HepG2 (cell line): ENCODE measurements around the gene WDR5B. TPM values are rescaled to one million over a fixed set of nuclear protein-coding genes. Genes with fewer than 3 reads are reported as not detected.

Experiments
- ATAC-seq: fragments of 200-7000 bp; cut with Tn5 transposase; 3 replicates; pipeline ENCODE4 v1.9.1; 2020; ENCODE audit warnings: mild to moderate bottlenecking, moderate library complexity
- BruUV-seq: library from RNA; stranded (reverse); fragments of 400-500 nt; replicated peaks from 2 replicates; lab custom pipeline; 2021; lab: Mats Ljungman, UMichigan
- CTCF ChIA-PET: fragments of 300-600 bp; formaldehyde crosslinking; extraction: SDS; loops from one replicate; lab custom pipeline; 2021; ENCODE audit warnings: low total read pairs, inconsistent platforms, low intra/inter-chr PET ratio; lab: Yijun Ruan, JAX
- POLR2A ChIA-PET: fragments of 350-600 bp; sonication (Branson Sonifier 250); formaldehyde crosslinking; loops from one replicate; lab custom pipeline; 2020; ENCODE audit warnings: antibody characterized with exemption, inconsistent platforms; lab: Yijun Ruan, JAX
- DNase-seq: peaks from one replicate; pipeline ENCODE4 v3.0.0-alpha.2; 2015; ENCODE audit warnings: low spot score
- FAIRE-seq: peaks from 3 replicates; lab custom pipeline; 2011; peaks lifted over from hg19 to GRCh38; lab: Jason Lieb, UNC
- H2AFZ ChIP-seq: one replicate; pipeline ENCODE4 v1.6.1; 2011; ENCODE audit warnings: low read length, inconsistent platforms
- H3K27ac ChIP-seq: fragments of 300-600 bp; 3 replicates; pipeline ENCODE4 v1.8.0; 2011; ENCODE audit warnings: mixed run types, mild to moderate bottlenecking, mixed read lengths, low read length, inconsistent platforms; ENCODE audit not compliant: insufficient read depth; ENCODE audit errors: extremely low read length
- H3K27me3 ChIP-seq, 2 experiments: fragments of 200-600 bp in 1 of 2; 2 replicates in 1 of 2; 3 replicates in 1 of 2; pipeline versions ENCODE4 v1.6.0 to v1.8.0; 2011; ENCODE audit warnings: low read length in 2 of 2, mild to moderate bottlenecking in 2 of 2, moderate library complexity in 2 of 2, inconsistent platforms in 1 of 2; ENCODE audit not compliant: insufficient read depth in 2 of 2, control insufficient read depth in 1 of 2
- H3K36me3 ChIP-seq, 2 experiments: fragments of 200-600 bp in 1 of 2; replicated peaks in 1 of 2; 2 replicates in 1 of 2; 3 replicates in 1 of 2; pipeline versions ENCODE4 v1.5.1 to v1.8.0; 2011; ENCODE audit warnings: low read length in 2 of 2, inconsistent platforms in 1 of 2; ENCODE audit not compliant: insufficient read depth in 2 of 2, control insufficient read depth in 1 of 2
- H3K4me1 ChIP-seq: 2 replicates; pipeline ENCODE4 v1.5.1; 2012; ENCODE audit warnings: low read length, inconsistent platforms; ENCODE audit not compliant: insufficient read depth
- H3K4me2 ChIP-seq: 2 replicates; pipeline ENCODE4 v1.6.0; 2011; ENCODE audit warnings: low read depth, low read length, inconsistent platforms
- H3K4me3 ChIP-seq, 3 experiments: fragments of 200-600 bp in 1 of 3; sonication (generic), shearing (Covaris generic) in 1 of 3; replicated peaks in 1 of 3; 2 replicates each; pipeline ENCODE4 v1.5.1; 2011 to 2016; ENCODE audit warnings: low read length in 3 of 3, inconsistent platforms in 2 of 3, low read depth in 2 of 3, mild to moderate bottlenecking in 2 of 3, control low read depth in 1 of 3, mixed read lengths in 1 of 3; ENCODE audit not compliant: insufficient read depth in 1 of 3
- H3K79me2 ChIP-seq: one replicate; pipeline ENCODE4 v1.6.1; 2011; ENCODE audit warnings: low read length, inconsistent platforms; ENCODE audit not compliant: insufficient read depth
- H3K9ac ChIP-seq: 2 replicates; pipeline ENCODE4 v1.6.0; 2011; ENCODE audit warnings: mild to moderate bottlenecking, low read depth, low read length, inconsistent platforms; ENCODE audit not compliant: insufficient read depth
- H3K9me3 ChIP-seq: 2 replicates; pipeline ENCODE4 v1.5.1; 2012; ENCODE audit warnings: mild to moderate bottlenecking, low read length
- H4K20me1 ChIP-seq: 2 replicates; pipeline ENCODE4 v1.6.0; 2011; ENCODE audit warnings: inconsistent platforms, mild to moderate bottlenecking, low read length, moderate library complexity; ENCODE audit not compliant: insufficient read depth
- CHCHD3 ChIP-seq: sonication (generic); formaldehyde crosslinking; IDR thresholded peaks from 2 replicates; pipeline ENCODE4 v1.8.0; 2022; ENCODE audit warnings: mild to moderate bottlenecking, missing genetic modification reagents, moderate library complexity
- ESRRA ChIP-seq: sonication (generic); formaldehyde crosslinking; IDR thresholded peaks from 2 replicates; pipeline ENCODE4 v1.5.1; 2020; ENCODE audit warnings: mild to moderate bottlenecking, low read depth, missing genetic modification reagents
- KAT2B ChIP-seq: fragments of 150-350 bp; IDR thresholded peaks from 2 replicates; pipeline ENCODE4 v1.6.1; 2014; ENCODE audit warnings: low read depth, low read length, borderline replicate concordance
- KLF16 ChIP-seq, 2 experiments: sonication (generic) in 1 of 2; formaldehyde crosslinking in 1 of 2; IDR thresholded peaks; 2 replicates each; pipeline versions ENCODE4 v1.6.1 to v1.8.0; 2016 to 2023; ENCODE audit warnings: missing genetic modification reagents in 2 of 2, missing compliant biosample characterization in 1 of 2
- MYC ChIP-seq: sonication (generic); formaldehyde crosslinking; IDR thresholded peaks from 2 replicates; pipeline ENCODE4 v1.9.0; 2021; ENCODE audit warnings: missing genetic modification reagents, borderline replicate concordance
- SOX5 ChIP-seq: IDR thresholded peaks from 2 replicates; pipeline ENCODE4 v1.6.1; 2016; ENCODE audit warnings: borderline replicate concordance
- ZNF20 ChIP-seq: sonication (generic); formaldehyde crosslinking; IDR thresholded peaks from 2 replicates; pipeline ENCODE4 v1.4.0; 2020; ENCODE audit warnings: mild to moderate bottlenecking, moderate library complexity, missing genetic modification reagents
- ZNF367 ChIP-seq: sonication (generic); formaldehyde crosslinking; IDR thresholded peaks from 2 replicates; pipeline ENCODE4 v1.4.0; 2020; ENCODE audit warnings: missing genetic modification reagents, borderline replicate concordance
- ZNF605 ChIP-seq: sonication (generic); formaldehyde crosslinking; IDR thresholded peaks from 2 replicates; pipeline ENCODE4 v1.8.0; 2022; ENCODE audit warnings: mild to moderate bottlenecking, missing genetic modification reagents
- ZNF850 ChIP-seq: sonication (generic); formaldehyde crosslinking; conservative IDR thresholded peaks from 2 replicates; pipeline ENCODE4 v1.9.0; 2021; ENCODE audit warnings: mild to moderate bottlenecking, missing genetic modification reagents
- WGBS: methylation state at CpG from one replicate; pipeline ENCODE4 v1.1.6; 2017; ENCODE audit warnings: low lambda C conversion rate; 5-methylcytosine and 5-hydroxymethylcytosine counted together
- in situ Hi-C: cut with HindIII; loops from 2 replicates; pipeline ENCODE4 v1.10.0; 2017; ENCODE audit warnings: low pct_unique_long_range_greater_than_20kb; ENCODE audit not compliant: extremely low pct_ligation_motif_present
- intact Hi-C: fragments of 100-400 bp; cut with micrococcal nuclease; formaldehyde crosslinking; loops from one replicate; pipeline ENCODE4 v1.10.0; 2022; ENCODE audit not compliant: unreplicated experiment
- polyA plus RNA-seq, 8 experiments: library from polyadenylated mRNA; depleted of rRNA in 3 of 8; stranded (reverse) in 7 of 8; unstranded in 1 of 8; fragments of >200 nt; fragmentation: Illumina TruSeq in 4 of 8; extraction: Trizol in 4 of 8; gene quantifications; 2 replicates each; pipeline versions ENCODE4 v1.2.1 to v1.2.3, GENCODE V29; 2011 to 2016; ENCODE audit warnings: low read depth in 4 of 8, missing spikeins in 1 of 8, mixed read lengths in 1 of 8; ENCODE audit not compliant: insufficient read depth in 1 of 8
- total RNA-seq, 5 experiments: library from RNA; depleted of rRNA; stranded (reverse); fragments of >200 nt; fragmentation: Illumina TruSeq; extraction: Trizol; gene quantifications; 2 replicates each; pipeline ENCODE4 v1.2.3, GENCODE V29; 2016; ENCODE audit warnings: low read depth in 1 of 5
- TF ChIP-seq, protein P1 (sequence below): sonication (generic); formaldehyde crosslinking; IDR thresholded peaks from 2 replicates; pipeline ENCODE4 v1.4.0; 2020; ENCODE audit warnings: missing genetic modification reagents
- TF ChIP-seq, protein P2 (sequence below): sonication (generic); formaldehyde crosslinking; IDR thresholded peaks from 2 replicates; pipeline ENCODE4 v1.4.0; 2020; ENCODE audit warnings: missing genetic modification reagents, borderline replicate concordance

The WDR5B gene
- total and polyA plus RNA-seq, 2 of the 13 experiments (the other 11 are each of a cell fraction or from before 2014, with no cell fraction given): 2.5 to 3.6 TPM

GRCh38 chr3:122409446-122409845 is 6.4 kb downstream of the WDR5B start:
- Histone ChIP-seq H3K27me3 (no peaks in the 10 kb centered on the region), H4K20me1 (no peaks in the 10 kb centered on the region; the same call in 1 of the 2 replicates), H2AFZ (no peak overlapping the region), H3K9ac (no peak overlapping the region), H3K4me1 (peaks cover 12% of the 10 kb centered on the region), H3K9me3 (no peaks in the 10 kb centered on the region), H3K4me2 (no peak overlapping the region), H3K36me3 (peaks cover 23 to 69% of the 10 kb centered on the region in 2 experiments), H3K4me3 (no peak overlapping the region), H3K27ac (no peak overlapping the region), H3K79me2 (peaks cover 8% of the 10 kb centered on the region)
- ChIA-PET CTCF (no interaction called here), POLR2A (no interaction called here)
- in situ Hi-C loops: no loop called here
- WGBS: 99% methylated on average over 6 of the region's 6 CpGs
- TF ChIP-seq ZNF605 (no peak), ZNF20 (no peak), ESRRA (CRISPR knock-in tag) (no peak), KAT2B (no peak), MYC (CRISPR knock-in tag) (no peak), CHCHD3 (no peak), KLF16 (CRISPR knock-in tag; IDR thresholded peaks at IDR 0.05) (no peak), SOX5 (no peak), ZNF850 (CRISPR knock-in tag) (no peak), ZNF367 (CRISPR knock-in tag) (no peak)
- TF ChIP-seq, protein P1, sequence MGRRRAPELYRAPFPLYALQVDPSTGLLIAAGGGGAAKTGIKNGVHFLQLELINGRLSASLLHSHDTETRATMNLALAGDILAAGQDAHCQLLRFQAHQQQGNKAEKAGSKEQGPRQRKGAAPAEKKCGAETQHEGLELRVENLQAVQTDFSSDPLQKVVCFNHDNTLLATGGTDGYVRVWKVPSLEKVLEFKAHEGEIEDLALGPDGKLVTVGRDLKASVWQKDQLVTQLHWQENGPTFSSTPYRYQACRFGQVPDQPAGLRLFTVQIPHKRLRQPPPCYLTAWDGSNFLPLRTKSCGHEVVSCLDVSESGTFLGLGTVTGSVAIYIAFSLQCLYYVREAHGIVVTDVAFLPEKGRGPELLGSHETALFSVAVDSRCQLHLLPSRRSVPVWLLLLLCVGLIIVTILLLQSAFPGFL: no peak
- TF ChIP-seq, protein P2, sequence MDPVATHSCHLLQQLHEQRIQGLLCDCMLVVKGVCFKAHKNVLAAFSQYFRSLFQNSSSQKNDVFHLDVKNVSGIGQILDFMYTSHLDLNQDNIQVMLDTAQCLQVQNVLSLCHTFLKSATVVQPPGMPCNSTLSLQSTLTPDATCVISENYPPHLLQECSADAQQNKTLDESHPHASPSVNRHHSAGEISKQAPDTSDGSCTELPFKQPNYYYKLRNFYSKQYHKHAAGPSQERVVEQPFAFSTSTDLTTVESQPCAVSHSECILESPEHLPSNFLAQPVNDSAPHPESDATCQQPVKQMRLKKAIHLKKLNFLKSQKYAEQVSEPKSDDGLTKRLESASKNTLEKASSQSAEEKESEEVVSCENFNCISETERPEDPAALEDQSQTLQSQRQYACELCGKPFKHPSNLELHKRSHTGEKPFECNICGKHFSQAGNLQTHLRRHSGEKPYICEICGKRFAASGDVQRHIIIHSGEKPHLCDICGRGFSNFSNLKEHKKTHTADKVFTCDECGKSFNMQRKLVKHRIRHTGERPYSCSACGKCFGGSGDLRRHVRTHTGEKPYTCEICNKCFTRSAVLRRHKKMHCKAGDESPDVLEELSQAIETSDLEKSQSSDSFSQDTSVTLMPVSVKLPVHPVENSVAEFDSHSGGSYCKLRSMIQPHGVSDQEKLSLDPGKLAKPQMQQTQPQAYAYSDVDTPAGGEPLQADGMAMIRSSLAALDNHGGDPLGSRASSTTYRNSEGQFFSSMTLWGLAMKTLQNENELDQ: no peak
- no TSS peak for BruUV-seq
- intact Hi-C loops: no loop called here
- FAIRE-seq: no peak
- no peak for DNase-seq
- ATAC-seq: no peak
